ENCODE measurements around the gene DUSP16. TPM values are rescaled to one million over a fixed set of nuclear protein-coding genes. Genes with fewer than 3 reads are reported as not detected.

DUSP16 gene
- total RNA-seq, 1 experiment from 2014 or later: 4.4 TPM

DNA sequence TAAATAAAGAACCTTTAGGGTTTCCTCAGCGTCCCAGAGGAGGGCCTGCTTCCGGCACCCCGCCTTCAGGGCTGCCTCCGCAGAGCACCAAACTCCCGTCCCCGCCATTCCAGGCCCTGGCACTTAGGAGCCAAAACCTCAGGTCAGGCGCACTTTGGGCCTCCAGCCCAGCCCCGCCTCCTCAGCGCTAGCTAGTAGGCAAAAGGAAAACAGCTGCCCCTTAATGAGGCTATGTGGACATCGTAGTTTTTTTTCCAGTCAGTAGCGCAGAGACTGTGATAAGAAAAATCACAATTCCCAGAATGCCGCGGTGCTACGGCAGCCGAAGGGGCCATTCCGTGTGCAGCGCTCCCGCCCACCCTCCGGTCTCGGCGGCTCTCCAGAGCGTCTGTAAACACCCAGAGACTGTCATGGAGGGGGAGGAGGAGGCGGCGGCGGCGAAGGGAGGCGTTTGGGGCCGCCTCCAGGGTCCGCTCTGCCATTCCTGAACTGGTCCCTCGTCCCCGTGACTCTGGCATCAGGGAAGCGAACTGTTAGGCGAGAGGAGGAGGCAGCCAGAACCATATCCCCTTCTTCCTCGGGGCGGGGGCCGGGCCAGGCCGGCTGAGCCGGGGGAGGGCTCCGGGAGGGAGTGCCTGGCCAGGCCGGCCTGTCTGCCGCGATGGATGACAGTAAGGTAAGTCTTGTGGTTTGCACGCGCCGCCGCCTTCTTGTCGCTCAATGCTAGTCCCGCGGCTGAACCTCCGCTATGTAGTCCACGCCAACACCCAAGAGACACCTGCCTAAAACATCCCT lies 49.0 kb upstream of the DUSP16 start, which contains the start of gene CREBL2:
CREBL2 (plus strand) TSS at position 365 of the 795 bp plus-strand sequence; CDS start at position 662, 297 bp downstream.
- ATAC-seq (peak; percentile 68), DNase-seq (peak; percentile 87)
- no peak for TF ChIP-seq EZH2phosphoT487 (IDR thresholded peaks at IDR 0.05; ENCODE audit: borderline replicate concordance, low read length)
- TF ChIP-seq CTCF (conservative IDR thresholded peaks at IDR 0.05; ENCODE audit: low read depth, low read length): no peak
- TF ChIP-seq EZH2 (IDR thresholded peaks at IDR 0.05; ENCODE audit: low read length, unreplicated experiment): no peak
- no peaks in the 10 kb centered on the region for H3K36me3 ChIP-seq (ENCODE audit: low read depth, low read length)
- peak within 1 kb of the TSS; percentile 88 for H2AFZ ChIP-seq (ENCODE audit: low read length)
- peaks cover 26% of the 10 kb centered on the region for H3K4me1 ChIP-seq (ENCODE audit: insufficient read depth, low read length)
- peaks cover 22% of the 10 kb centered on the region for H3K79me2 ChIP-seq (ENCODE audit: low read length)
- no peaks in the 10 kb centered on the region for H3K9me3 ChIP-seq (ENCODE audit: low read length)
- H3K9me2 ChIP-seq (replicated peaks; ENCODE audit: low read length): no peaks in the 10 kb centered on the region
- no peaks in the 10 kb centered on the region for H4K20me1 ChIP-seq (ENCODE audit: low read length)
- ChIA-PET CTCF (interaction anchor here (0.5 kb wide), 1 partner anchor 1065 kb away, joined by 3 read pairs; no protein-coding TSS in a partner anchor), POLR2A (ENCODE audit: unreplicated experiment) (interaction anchor here (0.6 kb wide), 2 partner anchors 131 to 141 kb away, joined by 3 to 9 read pairs; no protein-coding TSS in a partner anchor)
- peak within 1 kb of the TSS; percentile 95 for H3K27ac ChIP-seq (ENCODE audit: low read length)
- peak within 1 kb of the TSS; percentile 97 for H3K4me2 ChIP-seq (ENCODE audit: low read length)
- intact Hi-C loops (cut with micrococcal nuclease): loop anchor here (2.0 to 5.0 kb wide), 3 partner anchors 36 to 93 kb away; partner anchors contain the start of gene DUSP16
- peak within 1 kb of the TSS; percentile 95 for H3K9ac ChIP-seq (ENCODE audit: low read length)
- H3F3A ChIP-seq (ENCODE audit: low read length, unreplicated experiment): no peaks in the 10 kb centered on the region
- BruUV-seq (replicated peaks): TSS peak; percentile 42
- peak within 1 kb of the TSS; percentile 86 for H3K4me3 ChIP-seq (ENCODE audit: low read length)
- H3K27me3 ChIP-seq (ENCODE audit: low read length): no peaks in the 10 kb centered on the region

GRCh38 chr12:12610711-12611110 lies 48.0 kb upstream of the DUSP16 start:
- Histone ChIP-seq H3K4me3 (ENCODE audit: low read length) (peak overlapping the region; percentile 86; the same call in 1 of the 2 replicates), H3K27me3 (ENCODE audit: low read length) (no peaks in the 10 kb centered on the region), H3K9me2 (replicated peaks; ENCODE audit: low read length) (no peaks in the 10 kb centered on the region), H3K79me2 (ENCODE audit: low read length) (peaks cover 19% of the 10 kb centered on the region), H3K4me1 (ENCODE audit: insufficient read depth, low read length) (peaks cover 32% of the 10 kb centered on the region), H3F3A (ENCODE audit: low read length, unreplicated experiment) (no peaks in the 10 kb centered on the region), H3K9ac (ENCODE audit: low read length) (peak overlapping the region; percentile 95), H3K36me3 (ENCODE audit: low read depth, low read length) (no peaks in the 10 kb centered on the region), H3K27ac (ENCODE audit: low read length) (peak overlapping the region; percentile 95), H3K9me3 (ENCODE audit: low read length) (no peaks in the 10 kb centered on the region), H3K4me2 (ENCODE audit: low read length) (peak overlapping the region; percentile 97), H2AFZ (ENCODE audit: low read length) (peak overlapping the region; percentile 88; the same call in 1 of the 2 replicates), H4K20me1 (ENCODE audit: low read length) (no peaks in the 10 kb centered on the region)
- CTCF ChIA-PET: no interaction called here
- POLR2A ChIA-PET (ENCODE audit: unreplicated experiment): no interaction called here
- no peak for DNase-seq
- TF ChIP-seq CTCF (conservative IDR thresholded peaks at IDR 0.05; ENCODE audit: low read depth, low read length) (no peak), EZH2 (IDR thresholded peaks at IDR 0.05; ENCODE audit: low read length, unreplicated experiment) (no peak), EZH2phosphoT487 (IDR thresholded peaks at IDR 0.05; ENCODE audit: borderline replicate concordance, low read length) (no peak)
- ATAC-seq: no peak
- intact Hi-C loops (cut with micrococcal nuclease): loop anchor here (5.0 kb wide), 2 partner anchors 37 to 48 kb away; partner anchors contain the start of gene DUSP16
- BruUV-seq (replicated peaks): no TSS peak

All from PC-3 (cell line).